SK-N-SH (cell line): ENCODE measurements around the gene MCF2L2. TPM values are rescaled to one million over a fixed set of nuclear protein-coding genes. Genes with fewer than 3 reads are reported as not detected.

Experiments used
- CTCF ChIA-PET: fragments of 300-600, 350-600 bp; formaldehyde crosslinking; extraction: SDS; loops from one replicate; lab custom pipeline; 2021; lab: Yijun Ruan, JAX
- POLR2A ChIA-PET: fragments of 350-600 bp; sonication (Branson Sonifier 250); formaldehyde crosslinking; extraction: SDS; loops from one replicate; lab custom pipeline; 2020; ENCODE audit warnings: antibody characterized with exemption, inconsistent platforms; lab: Yijun Ruan, JAX
- DNase-seq: peaks from one replicate; pipeline ENCODE4 v3.0.0; 2012
- H2AFZ ChIP-seq: fragments of 200-600 bp; sonication (generic); 2 replicates; pipeline ENCODE4 v1.8.1; 2016; ENCODE audit warnings: antibody characterized with exemption, mild to moderate bottlenecking, low read depth
- H3F3A ChIP-seq: fragments of 200-600 bp; sonication (generic); replicated peaks from 2 replicates; pipeline ENCODE3; 2016; ENCODE audit warnings: antibody characterized with exemption, mild to moderate bottlenecking; ENCODE audit not compliant: insufficient read depth
- H3K27ac ChIP-seq, 2 experiments: fragments of 200-500 bp in 1 of 2; fragments of 200-600 bp in 1 of 2; sonication (Bioruptor generic) in 1 of 2; sonication (generic), shearing (Covaris generic) in 1 of 2; 2 replicates each; pipeline versions ENCODE4 v1.5.1 to v1.6.1; 2014 to 2016; ENCODE audit warnings: low read depth in 2 of 2, inconsistent platforms in 1 of 2, low read length in 1 of 2, mild to moderate bottlenecking in 1 of 2, mixed read lengths in 1 of 2
- H3K27me3 ChIP-seq: fragments of 200-600 bp; sonication (generic), shearing (Covaris generic); 2 replicates; pipeline ENCODE4 v1.6.1; 2016; ENCODE audit warnings: mixed run types; ENCODE audit not compliant: insufficient read depth
- H3K36me3 ChIP-seq, 2 experiments: fragments of 200-500 bp in 1 of 2; fragments of 200-600 bp in 1 of 2; sonication (Bioruptor generic) in 1 of 2; sonication (generic) in 1 of 2; replicated peaks in 1 of 2; 2 replicates each; pipeline versions ENCODE3 to v1.5.1; 2014 to 2016; ENCODE audit warnings: low read length in 1 of 2, mild to moderate bottlenecking in 1 of 2; ENCODE audit not compliant: insufficient read depth in 2 of 2, control insufficient read depth in 1 of 2
- H3K4me1 ChIP-seq, 2 experiments: fragments of 200-500 bp in 1 of 2; fragments of 200-600 bp in 1 of 2; sonication (Bioruptor generic) in 1 of 2; sonication (generic), shearing (Covaris generic) in 1 of 2; 2 replicates each; pipeline versions ENCODE4 v1.5.1 to v1.6.1; 2014 to 2016; ENCODE audit warnings: low read depth in 1 of 2, low read length in 1 of 2, mixed run types in 1 of 2; ENCODE audit not compliant: insufficient read depth in 2 of 2, control insufficient read depth in 1 of 2
- H3K4me2 ChIP-seq: fragments of 200-600 bp; sonication (generic), shearing (Covaris generic); 2 replicates; pipeline ENCODE4 v1.6.1; 2017; ENCODE audit warnings: mixed run types
- H3K4me3 ChIP-seq, 2 experiments: fragments of 200-500 bp in 1 of 2; fragments of 200-600 bp in 1 of 2; sonication (Bioruptor generic) in 1 of 2; sonication (generic), shearing (Covaris generic) in 1 of 2; 2 replicates each; pipeline versions ENCODE4 v1.5.1 to v1.8.1; 2014 to 2016; ENCODE audit warnings: low read depth in 2 of 2, inconsistent platforms in 1 of 2, low read length in 1 of 2, mild to moderate bottlenecking in 1 of 2, mixed read lengths in 1 of 2, moderate library complexity in 1 of 2
- H3K79me2 ChIP-seq: fragments of 200-600 bp; sonication (generic); 2 replicates; pipeline ENCODE4 v1.8.1; 2017; ENCODE audit warnings: mild to moderate bottlenecking; ENCODE audit not compliant: insufficient read depth
- H3K9ac ChIP-seq: fragments of 200-600 bp; sonication (generic); 2 replicates; pipeline ENCODE4 v1.6.1; 2017; ENCODE audit warnings: mixed run types
- H3K9me2 ChIP-seq: fragments of 200-600 bp; sonication (generic); 2 replicates; pipeline ENCODE4 v1.6.1; 2017; ENCODE audit warnings: mixed run types
- H3K9me3 ChIP-seq: fragments of 200-600 bp; sonication (generic); 2 replicates; pipeline ENCODE4 v1.6.1; 2017; ENCODE audit warnings: mixed run types, mild to moderate bottlenecking, moderate library complexity
- H4K20me1 ChIP-seq: fragments of 200-600 bp; sonication (generic); 2 replicates; pipeline ENCODE4 v1.6.1; 2017; ENCODE audit warnings: mild to moderate bottlenecking, mixed run types; ENCODE audit not compliant: insufficient read depth
- CHD2 ChIP-seq: fragments of 150-350 bp; IDR thresholded peaks from 2 replicates; pipeline ENCODE4 v1.6.1; 2018; ENCODE audit warnings: low read length; ENCODE audit not compliant: partially characterized antibody
- FOXM1 ChIP-seq: IDR thresholded peaks from 2 replicates; pipeline ENCODE4 v1.4.0; 2012; ENCODE audit warnings: low read depth, mild to moderate bottlenecking
- GATA2 ChIP-seq: sonication (generic); formaldehyde crosslinking; IDR thresholded peaks from 2 replicates; pipeline ENCODE4 v1.5.0; 2020; ENCODE audit warnings: mild to moderate bottlenecking, missing genetic modification reagents
- MEF2A ChIP-seq: IDR thresholded peaks from 2 replicates; pipeline ENCODE4 v1.4.0; 2012; ENCODE audit warnings: low read depth, borderline replicate concordance
- MXI1 ChIP-seq: IDR thresholded peaks from 2 replicates; pipeline ENCODE4 v1.6.1; 2012; ENCODE audit warnings: mild to moderate bottlenecking, low read depth, low read length, improper control_type of control experiment
- NFIC ChIP-seq: IDR thresholded peaks from 2 replicates; pipeline ENCODE4 v1.4.0; 2012; ENCODE audit warnings: borderline replicate concordance
- NRF1 ChIP-seq: IDR thresholded peaks from 2 replicates; pipeline ENCODE4 v1.6.1; 2012; ENCODE audit warnings: low read depth, mild to moderate bottlenecking, low read length
- RFX5 ChIP-seq: IDR thresholded peaks from 2 replicates; pipeline ENCODE4 v1.6.1; 2012; ENCODE audit warnings: mild to moderate bottlenecking, improper control_type of control experiment, low read length
- TAF1 ChIP-seq: IDR thresholded peaks from 2 replicates; pipeline ENCODE4 v1.6.1; 2012; ENCODE audit warnings: low read depth, mild to moderate bottlenecking, low read length, moderate library complexity, borderline replicate concordance
- TEAD4 ChIP-seq: IDR thresholded peaks from 2 replicates; pipeline ENCODE4 v1.4.0; 2012; ENCODE audit warnings: mild to moderate bottlenecking, borderline replicate concordance; ENCODE audit not compliant: insufficient read depth
- YY1 ChIP-seq: IDR thresholded peaks from 2 replicates; pipeline ENCODE4 v1.4.0; 2012; ENCODE audit warnings: low read depth, mild to moderate bottlenecking
- WGBS: methylation state at CpG from one replicate; pipeline ENCODE4 v1.1.6; 2017; ENCODE audit warnings: low lambda C conversion rate; 5-methylcytosine and 5-hydroxymethylcytosine counted together
- polyA plus RNA-seq, 3 experiments: library from polyadenylated mRNA; depleted of rRNA; stranded (reverse); fragments of >200 nt; gene quantifications; 2 replicates each; pipeline ENCODE4 v1.2.3, GENCODE V29; 2012
- TF ChIP-seq, protein P1 (sequence below): IDR thresholded peaks from 2 replicates; pipeline ENCODE4 v1.6.1; 2012; ENCODE audit warnings: mild to moderate bottlenecking, low read depth, low read length, moderate library complexity
- TF ChIP-seq, protein P2 (sequence below): IDR thresholded peaks from 2 replicates; pipeline ENCODE4; 2012
- TF ChIP-seq, protein P3 (sequence below): fragments of 150-350 bp; IDR thresholded peaks from 2 replicates; pipeline ENCODE4 v1.6.1; 2017; ENCODE audit warnings: antibody characterized with exemption, low read length, low read depth, borderline replicate concordance

Gene MCF2L2
- polyA plus RNA-seq, 1 of the 3 experiments (the other 2 are of a cell fraction): 0.56 TPM

- TF ChIP-seq, protein P1, sequence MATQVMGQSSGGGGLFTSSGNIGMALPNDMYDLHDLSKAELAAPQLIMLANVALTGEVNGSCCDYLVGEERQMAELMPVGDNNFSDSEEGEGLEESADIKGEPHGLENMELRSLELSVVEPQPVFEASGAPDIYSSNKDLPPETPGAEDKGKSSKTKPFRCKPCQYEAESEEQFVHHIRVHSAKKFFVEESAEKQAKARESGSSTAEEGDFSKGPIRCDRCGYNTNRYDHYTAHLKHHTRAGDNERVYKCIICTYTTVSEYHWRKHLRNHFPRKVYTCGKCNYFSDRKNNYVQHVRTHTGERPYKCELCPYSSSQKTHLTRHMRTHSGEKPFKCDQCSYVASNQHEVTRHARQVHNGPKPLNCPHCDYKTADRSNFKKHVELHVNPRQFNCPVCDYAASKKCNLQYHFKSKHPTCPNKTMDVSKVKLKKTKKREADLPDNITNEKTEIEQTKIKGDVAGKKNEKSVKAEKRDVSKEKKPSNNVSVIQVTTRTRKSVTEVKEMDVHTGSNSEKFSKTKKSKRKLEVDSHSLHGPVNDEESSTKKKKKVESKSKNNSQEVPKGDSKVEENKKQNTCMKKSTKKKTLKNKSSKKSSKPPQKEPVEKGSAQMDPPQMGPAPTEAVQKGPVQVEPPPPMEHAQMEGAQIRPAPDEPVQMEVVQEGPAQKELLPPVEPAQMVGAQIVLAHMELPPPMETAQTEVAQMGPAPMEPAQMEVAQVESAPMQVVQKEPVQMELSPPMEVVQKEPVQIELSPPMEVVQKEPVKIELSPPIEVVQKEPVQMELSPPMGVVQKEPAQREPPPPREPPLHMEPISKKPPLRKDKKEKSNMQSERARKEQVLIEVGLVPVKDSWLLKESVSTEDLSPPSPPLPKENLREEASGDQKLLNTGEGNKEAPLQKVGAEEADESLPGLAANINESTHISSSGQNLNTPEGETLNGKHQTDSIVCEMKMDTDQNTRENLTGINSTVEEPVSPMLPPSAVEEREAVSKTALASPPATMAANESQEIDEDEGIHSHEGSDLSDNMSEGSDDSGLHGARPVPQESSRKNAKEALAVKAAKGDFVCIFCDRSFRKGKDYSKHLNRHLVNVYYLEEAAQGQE: no peak
- TF ChIP-seq YY1: no peak
- TF ChIP-seq NFIC: no peak
- TF ChIP-seq, protein P2, sequence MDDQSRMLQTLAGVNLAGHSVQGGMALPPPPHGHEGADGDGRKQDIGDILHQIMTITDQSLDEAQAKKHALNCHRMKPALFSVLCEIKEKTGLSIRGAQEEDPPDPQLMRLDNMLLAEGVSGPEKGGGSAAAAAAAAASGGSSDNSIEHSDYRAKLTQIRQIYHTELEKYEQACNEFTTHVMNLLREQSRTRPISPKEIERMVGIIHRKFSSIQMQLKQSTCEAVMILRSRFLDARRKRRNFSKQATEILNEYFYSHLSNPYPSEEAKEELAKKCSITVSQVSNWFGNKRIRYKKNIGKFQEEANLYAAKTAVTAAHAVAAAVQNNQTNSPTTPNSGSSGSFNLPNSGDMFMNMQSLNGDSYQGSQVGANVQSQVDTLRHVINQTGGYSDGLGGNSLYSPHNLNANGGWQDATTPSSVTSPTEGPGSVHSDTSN: no peak
- TF ChIP-seq CHD2: no peak
- TF ChIP-seq FOXM1: no peak
- no peak for TF ChIP-seq TAF1
- TF ChIP-seq MEF2A: no peak
- no peak for TF ChIP-seq MXI1
These were observed 51.0 kb downstream of the MCF2L2 start (continued) for GRCh38 chr3:183377307-183377959.

GRCh38 chr3:183375787-183376186, 52.6 kb downstream of the MCF2L2 start:
- TF ChIP-seq FOXM1 (no peak), RFX5 (no peak), NRF1 (no peak), TEAD4 (no peak), GATA2 (CRISPR knock-in tag) (no peak; the same call in 1 of the 2 replicates)
- TF ChIP-seq, protein P3, sequence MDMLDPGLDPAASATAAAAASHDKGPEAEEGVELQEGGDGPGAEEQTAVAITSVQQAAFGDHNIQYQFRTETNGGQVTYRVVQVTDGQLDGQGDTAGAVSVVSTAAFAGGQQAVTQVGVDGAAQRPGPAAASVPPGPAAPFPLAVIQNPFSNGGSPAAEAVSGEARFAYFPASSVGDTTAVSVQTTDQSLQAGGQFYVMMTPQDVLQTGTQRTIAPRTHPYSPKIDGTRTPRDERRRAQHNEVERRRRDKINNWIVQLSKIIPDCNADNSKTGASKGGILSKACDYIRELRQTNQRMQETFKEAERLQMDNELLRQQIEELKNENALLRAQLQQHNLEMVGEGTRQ: no peak
- DNase-seq: no peak
- no peak overlapping the region for H2AFZ ChIP-seq
- H3K79me2 ChIP-seq: no peaks in the 10 kb centered on the region
- CTCF ChIA-PET: interaction anchor here (0.9 to 12.9 kb wide), 3 partner anchors 10 to 253 kb away, joined by 3 to 361 read pairs (median 3); no protein-coding TSS in a partner anchor
- no peaks in the 10 kb centered on the region for H3K9me2 ChIP-seq
- no peaks in the 10 kb centered on the region for H3K9me3 ChIP-seq
- no peaks in the 10 kb centered on the region for H3F3A ChIP-seq
- H3K27ac ChIP-seq: no peak overlapping the region
- POLR2A ChIA-PET: no interaction called here
- 93% methylated on average over 5 of the region's 5 CpGs for WGBS
- H3K9ac ChIP-seq: no peak overlapping the region
- no peak overlapping the region for H3K4me3 ChIP-seq
- no peaks in the 10 kb centered on the region for H4K20me1 ChIP-seq
- no peak overlapping the region for H3K4me2 ChIP-seq
- H3K4me1 ChIP-seq: 0 out of 4 replicates have a peak, but pooled peaks cover 0 to 6% of the 10 kb centered on the region in 2 experiments
- no peaks in the 10 kb centered on the region for H3K36me3 ChIP-seq
- no peaks in the 10 kb centered on the region for H3K27me3 ChIP-seq
